Ishikawa (cell line): ENCODE measurements around the gene FAAP100.

ENCODE experiments used
- CEBPB ChIP-seq: IDR thresholded peaks from 2 replicates; pipeline ENCODE4 v1.6.1; 2012
- CREB1 ChIP-seq: IDR thresholded peaks from 2 replicates; pipeline ENCODE4 v1.6.1; 2012; ENCODE audit warnings: low read depth
- EGR1 ChIP-seq: IDR thresholded peaks from 2 replicates; pipeline ENCODE4 v1.6.1; 2012
- EP300 ChIP-seq: IDR thresholded peaks from 2 replicates; pipeline ENCODE4 v1.6.1; 2012; ENCODE audit warnings: borderline replicate concordance
- FOXM1 ChIP-seq: IDR thresholded peaks from 2 replicates; pipeline ENCODE4 v1.6.1; 2012; ENCODE audit warnings: low read depth, borderline replicate concordance
- NFIC ChIP-seq: IDR thresholded peaks from 2 replicates; pipeline ENCODE4 v1.6.1; 2012
- RAD21 ChIP-seq: IDR thresholded peaks from 2 replicates; pipeline ENCODE4 v1.6.1; 2012; ENCODE audit warnings: low read depth
- TAF1 ChIP-seq: IDR thresholded peaks from 2 replicates; pipeline ENCODE4 v1.6.1; 2012; ENCODE audit warnings: low read depth, mild to moderate bottlenecking
- TCF12 ChIP-seq: IDR thresholded peaks from 2 replicates; pipeline ENCODE4 v1.6.1; 2012; ENCODE audit warnings: low read depth
- TEAD4 ChIP-seq: IDR thresholded peaks from 2 replicates; pipeline ENCODE4 v1.6.1; 2012
- YY1 ChIP-seq: IDR thresholded peaks from 2 replicates; pipeline ENCODE4 v1.6.1; 2012; ENCODE audit warnings: low read depth
- ZBTB7A ChIP-seq: IDR thresholded peaks from 2 replicates; pipeline ENCODE4 v1.6.1; 2012; ENCODE audit warnings: low read depth
- TF ChIP-seq, protein P1 (sequence below): IDR thresholded peaks from 2 replicates; pipeline ENCODE4 v1.6.1; 2012
- TF ChIP-seq, protein P2 (sequence below): IDR thresholded peaks from 2 replicates; pipeline ENCODE4 v1.6.1; 2012
- TF ChIP-seq, protein P3 (sequence below): IDR thresholded peaks from 2 replicates; pipeline ENCODE4 v1.6.1; 2012; ENCODE audit warnings: low read depth, mild to moderate bottlenecking

FAAP100 gene

GRCh38 chr17:81568416-81568815, 16.3 kb upstream of the FAAP100 start:
- TF ChIP-seq, protein P1, sequence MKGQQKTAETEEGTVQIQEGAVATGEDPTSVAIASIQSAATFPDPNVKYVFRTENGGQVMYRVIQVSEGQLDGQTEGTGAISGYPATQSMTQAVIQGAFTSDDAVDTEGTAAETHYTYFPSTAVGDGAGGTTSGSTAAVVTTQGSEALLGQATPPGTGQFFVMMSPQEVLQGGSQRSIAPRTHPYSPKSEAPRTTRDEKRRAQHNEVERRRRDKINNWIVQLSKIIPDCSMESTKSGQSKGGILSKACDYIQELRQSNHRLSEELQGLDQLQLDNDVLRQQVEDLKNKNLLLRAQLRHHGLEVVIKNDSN, result no peak
- TF ChIP-seq EGR1 (no peak), CEBPB (no peak), FOXM1 (no peak)

- no peak for TF ChIP-seq ZBTB7A
- no peak; the same call in 1 of the 2 replicates for TF ChIP-seq EP300
- TF ChIP-seq CREB1, result no peak
- TF ChIP-seq YY1, result no peak
- TF ChIP-seq, protein P1, result no peak
- TF ChIP-seq FOXM1, result no peak
- no peak for TF ChIP-seq EGR1
- TF ChIP-seq, protein P2, sequence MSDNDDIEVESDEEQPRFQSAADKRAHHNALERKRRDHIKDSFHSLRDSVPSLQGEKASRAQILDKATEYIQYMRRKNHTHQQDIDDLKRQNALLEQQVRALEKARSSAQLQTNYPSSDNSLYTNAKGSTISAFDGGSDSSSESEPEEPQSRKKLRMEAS, result no peak
These were observed 15.0 kb upstream of the FAAP100 start for GRCh38 chr17:81567191-81567590.

GRCh38 chr17:81566461-81567126, 14.4 kb upstream of the FAAP100 start:
- TF ChIP-seq TEAD4 (peak; percentile 60), FOXM1 (peak; percentile 50; the same call in 1 of the 2 replicates), TAF1 (no peak), CEBPB (no peak), TCF12 (peak; percentile 77), YY1 (no peak), CREB1 (no peak), EP300 (peak; percentile 16; the same call in 1 of the 2 replicates), NFIC (peak; percentile 95), EGR1 (no peak), ZBTB7A (no peak)
- TF ChIP-seq, protein P2, result no peak
- TF ChIP-seq, protein P1, result no peak

- no peak for TF ChIP-seq CREB1
- TF ChIP-seq CEBPB, result no peak
- TF ChIP-seq EGR1, result no peak
- TF ChIP-seq TEAD4, result no peak
- TF ChIP-seq TCF12, result no peak
- TF ChIP-seq, protein P3, sequence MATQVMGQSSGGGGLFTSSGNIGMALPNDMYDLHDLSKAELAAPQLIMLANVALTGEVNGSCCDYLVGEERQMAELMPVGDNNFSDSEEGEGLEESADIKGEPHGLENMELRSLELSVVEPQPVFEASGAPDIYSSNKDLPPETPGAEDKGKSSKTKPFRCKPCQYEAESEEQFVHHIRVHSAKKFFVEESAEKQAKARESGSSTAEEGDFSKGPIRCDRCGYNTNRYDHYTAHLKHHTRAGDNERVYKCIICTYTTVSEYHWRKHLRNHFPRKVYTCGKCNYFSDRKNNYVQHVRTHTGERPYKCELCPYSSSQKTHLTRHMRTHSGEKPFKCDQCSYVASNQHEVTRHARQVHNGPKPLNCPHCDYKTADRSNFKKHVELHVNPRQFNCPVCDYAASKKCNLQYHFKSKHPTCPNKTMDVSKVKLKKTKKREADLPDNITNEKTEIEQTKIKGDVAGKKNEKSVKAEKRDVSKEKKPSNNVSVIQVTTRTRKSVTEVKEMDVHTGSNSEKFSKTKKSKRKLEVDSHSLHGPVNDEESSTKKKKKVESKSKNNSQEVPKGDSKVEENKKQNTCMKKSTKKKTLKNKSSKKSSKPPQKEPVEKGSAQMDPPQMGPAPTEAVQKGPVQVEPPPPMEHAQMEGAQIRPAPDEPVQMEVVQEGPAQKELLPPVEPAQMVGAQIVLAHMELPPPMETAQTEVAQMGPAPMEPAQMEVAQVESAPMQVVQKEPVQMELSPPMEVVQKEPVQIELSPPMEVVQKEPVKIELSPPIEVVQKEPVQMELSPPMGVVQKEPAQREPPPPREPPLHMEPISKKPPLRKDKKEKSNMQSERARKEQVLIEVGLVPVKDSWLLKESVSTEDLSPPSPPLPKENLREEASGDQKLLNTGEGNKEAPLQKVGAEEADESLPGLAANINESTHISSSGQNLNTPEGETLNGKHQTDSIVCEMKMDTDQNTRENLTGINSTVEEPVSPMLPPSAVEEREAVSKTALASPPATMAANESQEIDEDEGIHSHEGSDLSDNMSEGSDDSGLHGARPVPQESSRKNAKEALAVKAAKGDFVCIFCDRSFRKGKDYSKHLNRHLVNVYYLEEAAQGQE, result no peak
- TF ChIP-seq TAF1, result no peak
- no peak for TF ChIP-seq FOXM1
- TF ChIP-seq NFIC, result no peak
These were observed 13.1 kb upstream of the FAAP100 start for GRCh38 chr17:81565231-81565630.

DNA sequence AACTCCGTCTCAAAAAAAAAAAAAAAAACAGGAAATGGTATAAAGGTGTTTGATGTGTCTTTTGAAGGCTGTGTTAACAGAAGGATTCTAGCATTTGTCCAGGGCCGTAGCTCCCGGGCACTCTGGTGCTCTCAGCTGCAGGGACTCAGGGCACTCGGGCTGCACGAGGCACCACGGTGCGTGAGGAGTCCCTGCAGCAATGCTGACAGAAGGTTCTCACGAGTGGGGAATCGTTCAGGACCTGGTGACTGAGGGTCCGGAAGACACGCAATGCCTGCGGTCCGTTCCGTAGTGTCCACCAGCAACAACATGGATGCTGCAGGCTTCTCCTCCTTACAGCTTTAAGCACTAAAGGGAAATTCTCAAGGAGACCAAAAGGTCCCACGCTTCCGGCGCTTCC, 12.6 kb upstream of the FAAP100 start:
- TF ChIP-seq TEAD4, result no peak

DNA sequence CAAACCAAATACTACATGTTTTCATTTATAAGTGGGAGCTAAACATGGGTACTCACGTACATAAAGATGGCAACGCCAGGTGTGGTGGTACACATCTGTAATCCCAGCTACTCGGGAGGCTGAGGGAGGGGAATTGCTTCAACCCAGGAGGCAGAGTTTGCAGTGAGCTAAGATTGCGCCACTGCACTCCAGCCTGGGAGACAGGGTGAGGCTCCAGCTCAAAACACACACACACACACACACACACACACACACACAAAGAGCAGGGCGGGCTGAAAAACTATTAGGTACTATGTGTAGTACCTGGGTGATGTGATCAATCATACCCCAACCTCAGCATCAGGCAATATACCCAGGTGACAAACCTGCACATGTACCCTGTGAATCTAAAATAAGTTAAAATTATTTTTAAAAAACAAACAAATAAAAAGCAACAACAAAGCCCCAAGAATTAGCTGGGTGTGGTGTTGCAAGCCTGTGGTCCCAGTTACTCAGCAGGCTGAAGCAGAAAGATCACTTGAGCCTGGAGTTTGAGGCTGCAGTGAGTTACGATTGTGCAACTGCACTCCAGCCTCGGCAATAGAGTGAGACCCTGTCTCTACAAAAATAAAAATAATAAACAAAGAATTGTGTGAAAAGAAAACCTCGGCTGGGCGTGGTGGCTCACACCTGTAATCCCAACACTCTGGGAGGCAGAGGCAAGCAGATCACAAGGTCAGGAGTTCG, 11.9 kb upstream of the FAAP100 start:
- no peak for TF ChIP-seq YY1
- TF ChIP-seq NFIC, result no peak
- TF ChIP-seq CREB1, result no peak
- TF ChIP-seq ZBTB7A, result no peak
- no peak for TF ChIP-seq FOXM1
- TF ChIP-seq CEBPB, result no peak
- TF ChIP-seq, protein P2, result no peak
- TF ChIP-seq RAD21, result no peak
- TF ChIP-seq TEAD4, result no peak
- no peak for TF ChIP-seq EP300
- TF ChIP-seq, protein P3, result no peak
- no peak for TF ChIP-seq TCF12
- no peak for TF ChIP-seq TAF1
- no peak for TF ChIP-seq EGR1
- TF ChIP-seq, protein P1, result no peak
